HCT116 (cell line): ENCODE results near the gene GRM2. TPM values are rescaled to one million over a fixed set of nuclear protein-coding genes. Genes with fewer than 3 reads are reported as not detected.

ENCODE experiments used
- ATAC-seq: fragments of 200-7000 bp; cut with Tn5 transposase; 2 replicates; pipeline ENCODE4 v1.9.1; 2020; ENCODE audit warnings: mild to moderate bottlenecking, moderate library complexity
- BruUV-seq: library from RNA; stranded (reverse); fragments of 400-500 nt; replicated peaks from 2 replicates; lab custom pipeline; 2021; lab: Mats Ljungman, UMichigan
- CTCF ChIA-PET: fragments of 300-600 bp; sonication (Branson Sonifier 250); formaldehyde crosslinking; loops from one replicate; lab custom pipeline; 2021; ENCODE audit warnings: antibody characterized with exemption; lab: Charles Lee
- POLR2A ChIA-PET: fragments of 300-600, 350-600 bp; sonication (Branson Sonifier 250); formaldehyde crosslinking; loops from one replicate; lab custom pipeline; 2021; ENCODE audit warnings: antibody characterized with exemption; lab: Charles Lee
- RAD21 ChIA-PET, 2 experiments: fragments of 300-600 bp; sonication (Branson Sonifier 250); formaldehyde crosslinking; loops; one replicate each; lab custom pipeline; 2023; ENCODE audit warnings: low total read pairs in 2 of 2; ENCODE audit not compliant: uncharacterized antibody in 2 of 2, unreplicated experiment in 2 of 2, low non-redundant PET in 1 of 2; lab: Charles Lee
- DNase-seq: peaks from one replicate; pipeline ENCODE4 v3.0.0-alpha.2; 2010; ENCODE audit warnings: low read depth, low spot score
- H2AFZ ChIP-seq: fragments of 200-600 bp; shearing (Covaris generic), sonication (generic); 2 replicates; pipeline ENCODE4 v1.6.1; 2017; ENCODE audit warnings: low read depth, mixed run types, mixed read lengths, antibody characterized with exemption, low read length; ENCODE audit not compliant: poor library complexity, severe bottlenecking
- H3K27ac ChIP-seq: 2 replicates; pipeline ENCODE4 v1.5.1; 2012; ENCODE audit warnings: low read depth, low read length
- H3K27me3 ChIP-seq: fragments of 200-600 bp; sonication (generic); 2 replicates; pipeline ENCODE4 v1.6.1; 2016; ENCODE audit warnings: mixed run types, low read length, mixed read lengths; ENCODE audit not compliant: insufficient read depth
- H3K36me3 ChIP-seq, 2 experiments: fragments of 200-500 bp in 1 of 2; fragments of 200-600 bp in 1 of 2; sonication (Bioruptor generic) in 1 of 2; sonication (generic) in 1 of 2; 2 replicates each; pipeline versions ENCODE4 v1.5.1 to v1.6.1; 2014 to 2016; ENCODE audit warnings: low read length in 2 of 2, inconsistent platforms in 1 of 2, mixed read lengths in 1 of 2, mixed run types in 1 of 2; ENCODE audit not compliant: insufficient read depth in 2 of 2, control insufficient read depth in 1 of 2
- H3K4me1 ChIP-seq, 2 experiments: fragments of 200-600 bp in 1 of 2; sonication (generic) in 1 of 2; 2 replicates each; pipeline versions ENCODE4 v1.5.1 to v1.6.1; 2012 to 2017; ENCODE audit warnings: low read length in 2 of 2, inconsistent platforms in 1 of 2, mild to moderate bottlenecking in 1 of 2, mixed read lengths in 1 of 2, mixed run types in 1 of 2, moderate library complexity in 1 of 2; ENCODE audit not compliant: insufficient read depth in 2 of 2, control insufficient read depth in 1 of 2
- H3K4me2 ChIP-seq: fragments of 200-600 bp; sonication (generic); 2 replicates; pipeline ENCODE4 v1.6.1; 2017; ENCODE audit warnings: mixed run types, low read length, mixed read lengths
- H3K4me3 ChIP-seq, 2 experiments: fragments of 200-600 bp in 1 of 2; sonication (generic) in 1 of 2; replicated peaks in 1 of 2; 2 replicates each; pipeline ENCODE4 v1.5.1; 2011 to 2016; ENCODE audit warnings: low read length in 2 of 2, control low read depth in 1 of 2, low read depth in 1 of 2, mild to moderate bottlenecking in 1 of 2, mixed read lengths in 1 of 2, mixed run types in 1 of 2
- H3K79me2 ChIP-seq: fragments of 200-600 bp; sonication (generic); 2 replicates; pipeline ENCODE4 v1.6.1; 2017; ENCODE audit warnings: mild to moderate bottlenecking, mixed run types, low read length, moderate library complexity, mixed read lengths; ENCODE audit not compliant: insufficient read depth
- H3K9ac ChIP-seq: fragments of 200-600 bp; sonication (generic); 2 replicates; pipeline ENCODE4 v1.6.1; 2016; ENCODE audit warnings: low read length, mixed read lengths
- H3K9me2 ChIP-seq: fragments of 200-600 bp; sonication (generic), shearing (Covaris generic); 2 replicates; pipeline ENCODE4 v1.6.1; 2017; ENCODE audit warnings: mixed run types, mild to moderate bottlenecking, moderate library complexity; ENCODE audit not compliant: insufficient read depth
- H3K9me3 ChIP-seq, 2 experiments: fragments of 200-500 bp in 1 of 2; fragments of 200-600 bp in 1 of 2; sonication (Bioruptor generic) in 1 of 2; sonication (generic) in 1 of 2; 2 replicates each; pipeline ENCODE4 v1.6.1; 2014 to 2017; ENCODE audit warnings: low read length in 2 of 2, mixed read lengths in 2 of 2, inconsistent platforms in 1 of 2, low read depth in 1 of 2, mild to moderate bottlenecking in 1 of 2, mixed run types in 1 of 2, moderate library complexity in 1 of 2; ENCODE audit not compliant: control insufficient read depth in 1 of 2, insufficient read depth in 1 of 2
- H4K20me1 ChIP-seq: fragments of 200-600 bp; sonication (generic), shearing (Covaris generic); 2 replicates; pipeline ENCODE4 v1.6.1; 2017; ENCODE audit warnings: mixed run types, mild to moderate bottlenecking, moderate library complexity; ENCODE audit not compliant: insufficient read depth
- CBX3 ChIP-seq: IDR thresholded peaks from 2 replicates; pipeline ENCODE4 v1.6.1; 2012; ENCODE audit warnings: low read depth
- CTCF ChIP-seq, 3 experiments: fragments of 200-600 bp in 1 of 3; sonication (generic) in 1 of 3; IDR thresholded peaks in 2 of 3; conservative IDR thresholded peaks in 1 of 3; 2 replicates each; pipeline ENCODE4 v1.5.1; 2012 to 2017; ENCODE audit warnings: low read depth in 2 of 3, low read length in 2 of 3, antibody characterized with exemption in 1 of 3, borderline replicate concordance in 1 of 3, control low read depth in 1 of 3, mild to moderate bottlenecking in 1 of 3, mixed read lengths in 1 of 3, mixed run types in 1 of 3, moderate library complexity in 1 of 3; ENCODE audit not compliant: insufficient read depth in 1 of 3
- EGR1 ChIP-seq: IDR thresholded peaks from 2 replicates; pipeline ENCODE4 v1.6.1; 2012; ENCODE audit warnings: low read depth
- ELF1 ChIP-seq: IDR thresholded peaks from 2 replicates; pipeline ENCODE4 v1.6.1; 2012; ENCODE audit warnings: low read depth, borderline replicate concordance
- FOSL1 ChIP-seq: IDR thresholded peaks from 2 replicates; pipeline ENCODE4 v1.6.1; 2012; ENCODE audit warnings: low read depth
- POLR2A ChIP-seq: IDR thresholded peaks from 2 replicates; pipeline ENCODE4 v1.7.0; 2011; ENCODE audit warnings: borderline replicate concordance; ENCODE audit not compliant: insufficient read depth, insufficient read length; ENCODE audit errors: extremely low read depth
- RAD21 ChIP-seq: IDR thresholded peaks from 2 replicates; pipeline ENCODE4 v1.6.1; 2012; ENCODE audit warnings: low read depth, mild to moderate bottlenecking
- REST ChIP-seq: IDR thresholded peaks from 2 replicates; pipeline ENCODE4 v1.6.1; 2012; ENCODE audit warnings: low read depth
- SIN3A ChIP-seq: IDR thresholded peaks from 2 replicates; pipeline ENCODE4 v1.6.1; 2012; ENCODE audit warnings: low read depth
- SP1 ChIP-seq: IDR thresholded peaks from 2 replicates; pipeline ENCODE4 v1.6.1; 2012; ENCODE audit warnings: low read depth
- TCF7L2 ChIP-seq: IDR thresholded peaks from 2 replicates; pipeline ENCODE4 v1.7.0; 2011; ENCODE audit warnings: borderline replicate concordance, inconsistent platforms; ENCODE audit not compliant: insufficient read depth, insufficient read length; ENCODE audit errors: extremely low read depth
- YY1 ChIP-seq: IDR thresholded peaks from 2 replicates; pipeline ENCODE4 v1.6.1; 2011; ENCODE audit warnings: low read length, low read depth, moderate library complexity, mild to moderate bottlenecking; ENCODE audit not compliant: insufficient replicate concordance; ENCODE audit errors: extremely low read depth
- intact Hi-C: fragments of 100-400 bp; cut with micrococcal nuclease; formaldehyde crosslinking; loops from 2 replicates; pipeline ENCODE4 v1.10.0; 2022
- total RNA-seq: library from RNA; stranded (reverse); gene quantifications from one replicate; pipeline ENCODE4 v1.2.1, GENCODE V29; 2021; ENCODE audit not compliant: unreplicated experiment
- TF ChIP-seq, protein P1 (sequence below): IDR thresholded peaks from 2 replicates; pipeline ENCODE4 v1.6.1; 2012
- TF ChIP-seq, protein P2 (sequence below): IDR thresholded peaks from 2 replicates; pipeline ENCODE4 v1.6.1; 2012
- TF ChIP-seq, protein P3 (sequence below): IDR thresholded peaks from 2 replicates; pipeline ENCODE4 v1.6.1; 2011; ENCODE audit warnings: mild to moderate bottlenecking, low read length, moderate library complexity; ENCODE audit not compliant: insufficient replicate concordance; ENCODE audit errors: extremely low read depth

GRM2 gene
- total RNA-seq, 1 experiment from 2014 or later: 0.32 TPM

DNA sequence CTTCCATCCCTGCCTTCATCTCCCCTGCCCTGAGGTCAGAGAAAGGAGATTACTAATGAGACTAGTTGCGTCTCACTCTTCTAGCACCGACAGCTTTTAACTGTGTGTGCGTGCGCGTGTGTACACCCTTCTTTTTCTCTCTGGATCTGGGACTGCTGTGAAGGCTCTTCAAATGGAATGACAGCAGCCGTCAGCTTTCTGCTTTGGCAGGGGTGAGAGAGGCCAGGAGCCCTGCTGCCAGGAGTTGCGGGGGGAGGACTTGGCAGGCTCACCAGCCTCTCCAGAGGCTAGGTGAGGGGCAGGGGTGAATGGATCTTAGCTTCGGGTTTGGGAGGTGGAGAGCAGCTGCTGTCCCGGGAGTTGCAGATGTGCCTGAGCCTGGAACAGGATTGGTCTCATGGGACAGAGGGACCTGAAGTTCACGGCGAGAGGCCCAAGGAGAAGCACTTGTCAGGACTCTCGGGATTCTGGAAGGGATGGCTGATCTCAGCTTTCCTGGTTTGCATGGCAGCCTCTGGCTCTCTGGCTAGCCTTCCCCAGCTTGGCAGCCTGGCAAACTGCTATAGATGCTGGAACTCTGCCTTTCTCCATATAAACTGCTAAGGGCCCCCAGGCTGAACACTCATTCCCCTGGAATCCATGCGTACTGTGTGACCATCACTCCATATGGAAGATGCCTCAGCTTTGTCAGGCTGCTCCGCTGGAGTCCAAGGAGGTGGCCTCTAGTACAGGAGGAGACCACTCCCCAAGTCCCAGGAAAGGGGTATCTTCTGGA, 19.2 kb upstream of the GRM2 start:
- H3K4me1 ChIP-seq: no peaks in the 10 kb centered on the region
- TF ChIP-seq REST (no peak), YY1 (no peak), FOSL1 (no peak), RAD21 (no peak), EGR1 (no peak), CTCF (IDR thresholded peaks at IDR 0.05 in 2 of 3, conservative IDR thresholded peaks at IDR 0.05 in 1 of 3; ENCODE audit: borderline replicate concordance in 1 of 3, insufficient read depth in 1 of 3, low read depth in 2 of 3, low read length in 2 of 3) (no peak), SIN3A (no peak), ELF1 (no peak), CBX3 (no peak), SP1 (no peak), POLR2A (no peak), TCF7L2 (no peak)
- TF ChIP-seq, protein P1, sequence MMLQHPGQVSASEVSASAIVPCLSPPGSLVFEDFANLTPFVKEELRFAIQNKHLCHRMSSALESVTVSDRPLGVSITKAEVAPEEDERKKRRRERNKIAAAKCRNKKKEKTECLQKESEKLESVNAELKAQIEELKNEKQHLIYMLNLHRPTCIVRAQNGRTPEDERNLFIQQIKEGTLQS: no peak
- TF ChIP-seq, protein P2, sequence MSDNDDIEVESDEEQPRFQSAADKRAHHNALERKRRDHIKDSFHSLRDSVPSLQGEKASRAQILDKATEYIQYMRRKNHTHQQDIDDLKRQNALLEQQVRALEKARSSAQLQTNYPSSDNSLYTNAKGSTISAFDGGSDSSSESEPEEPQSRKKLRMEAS: no peak
- TF ChIP-seq, protein P3, sequence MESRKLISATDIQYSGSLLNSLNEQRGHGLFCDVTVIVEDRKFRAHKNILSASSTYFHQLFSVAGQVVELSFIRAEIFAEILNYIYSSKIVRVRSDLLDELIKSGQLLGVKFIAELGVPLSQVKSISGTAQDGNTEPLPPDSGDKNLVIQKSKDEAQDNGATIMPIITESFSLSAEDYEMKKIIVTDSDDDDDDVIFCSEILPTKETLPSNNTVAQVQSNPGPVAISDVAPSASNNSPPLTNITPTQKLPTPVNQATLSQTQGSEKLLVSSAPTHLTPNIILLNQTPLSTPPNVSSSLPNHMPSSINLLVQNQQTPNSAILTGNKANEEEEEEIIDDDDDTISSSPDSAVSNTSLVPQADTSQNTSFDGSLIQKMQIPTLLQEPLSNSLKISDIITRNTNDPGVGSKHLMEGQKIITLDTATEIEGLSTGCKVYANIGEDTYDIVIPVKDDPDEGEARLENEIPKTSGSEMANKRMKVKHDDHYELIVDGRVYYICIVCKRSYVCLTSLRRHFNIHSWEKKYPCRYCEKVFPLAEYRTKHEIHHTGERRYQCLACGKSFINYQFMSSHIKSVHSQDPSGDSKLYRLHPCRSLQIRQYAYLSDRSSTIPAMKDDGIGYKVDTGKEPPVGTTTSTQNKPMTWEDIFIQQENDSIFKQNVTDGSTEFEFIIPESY: no peak
- DNase-seq (no peak), ATAC-seq (no peak)
- H3K27me3 ChIP-seq: no peaks in the 10 kb centered on the region
- H2AFZ ChIP-seq: no peak overlapping the region
- H3K4me3 ChIP-seq: no peak overlapping the region
- H3K4me2 ChIP-seq: no peak overlapping the region
- H3K9me3 ChIP-seq: no peaks in the 10 kb centered on the region
- POLR2A ChIA-PET: no interaction called here
- intact Hi-C loops: no loop called here
- no peaks in the 10 kb centered on the region for H3K79me2 ChIP-seq
- H3K36me3 ChIP-seq: peaks cover 8 to 13% of the 10 kb centered on the region in 2 experiments; a peak in 3 of 4 replicates
- CTCF ChIA-PET: no interaction called here
- H3K9me2 ChIP-seq: no peaks in the 10 kb centered on the region
- no peak overlapping the region for H3K27ac ChIP-seq
- no peak overlapping the region for H3K9ac ChIP-seq
- RAD21 ChIA-PET: no interaction called here
- no TSS peak for BruUV-seq
- H4K20me1 ChIP-seq: no peaks in the 10 kb centered on the region
